BE2C (cell line): Measurements from ENCODE around the gene HTT-AS.
A peak's percentile ranks its signal among the peaks of the same experiment; 100 is the strongest.

Experiments
- DNase-seq: peaks from one replicate; pipeline ENCODE4 v3.0.0-alpha.2; 2020
- H3K27me3 ChIP-seq: fragments of 250-450 bp; sonication (Bioruptor Pico); 2 replicates; pipeline ENCODE4 v1.5.1; 2020; ENCODE audit warnings: mild to moderate bottlenecking
- H3K36me3 ChIP-seq: fragments of 250-450 bp; sonication (Bioruptor Pico); 2 replicates; pipeline ENCODE4 v1.5.1; 2020; ENCODE audit warnings: mild to moderate bottlenecking
- H3K4me1 ChIP-seq: fragments of 250-450 bp; sonication (Bioruptor Pico); 2 replicates; pipeline ENCODE4 v1.5.1; 2020
- H3K4me3 ChIP-seq: 2 replicates; pipeline ENCODE4 v1.5.1; 2011; ENCODE audit warnings: low read depth, low read length
- H3K9me3 ChIP-seq: fragments of 250-450 bp; sonication (Bioruptor Pico); 2 replicates; pipeline ENCODE4 v1.5.1; 2020
- CTCF ChIP-seq: IDR thresholded peaks from 2 replicates; pipeline ENCODE4 v1.5.1; 2012; ENCODE audit warnings: mild to moderate bottlenecking, low read depth, low read length

Gene HTT-AS

GRCh38 chr4:3042226-3042625, 32.1 kb downstream of the HTT-AS start:
- no peaks in the 10 kb centered on the region for H3K4me1 ChIP-seq
- 0 out of 2 replicates have a peak, but pooled peaks have one; percentile 0 for TF ChIP-seq CTCF
- H3K36me3 ChIP-seq, result no peaks in the 10 kb centered on the region
- H3K4me3 ChIP-seq, result peak overlapping the region; percentile 78
- DNase-seq, result no peak
- H3K9me3 ChIP-seq, result no peaks in the 10 kb centered on the region
- no peaks in the 10 kb centered on the region for H3K27me3 ChIP-seq

GRCh38 chr4:3041192-3042142, 32.9 kb downstream of the HTT-AS start:
- peak; percentile 79 for DNase-seq
- H3K9me3 ChIP-seq, result no peaks in the 10 kb centered on the region
- H3K27me3 ChIP-seq, result no peaks in the 10 kb centered on the region
- H3K36me3 ChIP-seq, result no peaks in the 10 kb centered on the region
- no peaks in the 10 kb centered on the region for H3K4me1 ChIP-seq
- peak overlapping the region; percentile 78 for H3K4me3 ChIP-seq
- 0 out of 2 replicates have a peak, but pooled peaks have one; percentile 3 for TF ChIP-seq CTCF

- Histone ChIP-seq H3K9me3 (no peaks in the 10 kb centered on the region), H3K36me3 (no peaks in the 10 kb centered on the region), H3K4me3 (peak overlapping the region; percentile 78), H3K4me1 (no peaks in the 10 kb centered on the region), H3K27me3 (no peaks in the 10 kb centered on the region)
- TF ChIP-seq CTCF, result no peak
- DNase-seq, result no peak
These were observed 33.7 kb downstream of the HTT-AS start for GRCh38 chr4:3040452-3041191.

- DNase-seq, result no peak
- Histone ChIP-seq H3K4me1 (no peaks in the 10 kb centered on the region), H3K9me3 (no peaks in the 10 kb centered on the region), H3K27me3 (no peaks in the 10 kb centered on the region), H3K36me3 (no peaks in the 10 kb centered on the region), H3K4me3 (no peak overlapping the region)
- no peak for TF ChIP-seq CTCF
These were observed 34.5 kb downstream of the HTT-AS start for GRCh38 chr4:3039706-3040366.

GRCh38 chr4:3037957-3038461, 36.3 kb downstream of the HTT-AS start:
- TF ChIP-seq CTCF, result no peak
- Histone ChIP-seq H3K36me3 (no peaks in the 10 kb centered on the region), H3K27me3 (no peaks in the 10 kb centered on the region), H3K4me3 (no peak overlapping the region), H3K9me3 (no peaks in the 10 kb centered on the region), H3K4me1 (no peaks in the 10 kb centered on the region)
- DNase-seq, result no peak
